Measurements from ENCODE around the gene FLRT1.

- TF ChIP-seq, protein P1, sequence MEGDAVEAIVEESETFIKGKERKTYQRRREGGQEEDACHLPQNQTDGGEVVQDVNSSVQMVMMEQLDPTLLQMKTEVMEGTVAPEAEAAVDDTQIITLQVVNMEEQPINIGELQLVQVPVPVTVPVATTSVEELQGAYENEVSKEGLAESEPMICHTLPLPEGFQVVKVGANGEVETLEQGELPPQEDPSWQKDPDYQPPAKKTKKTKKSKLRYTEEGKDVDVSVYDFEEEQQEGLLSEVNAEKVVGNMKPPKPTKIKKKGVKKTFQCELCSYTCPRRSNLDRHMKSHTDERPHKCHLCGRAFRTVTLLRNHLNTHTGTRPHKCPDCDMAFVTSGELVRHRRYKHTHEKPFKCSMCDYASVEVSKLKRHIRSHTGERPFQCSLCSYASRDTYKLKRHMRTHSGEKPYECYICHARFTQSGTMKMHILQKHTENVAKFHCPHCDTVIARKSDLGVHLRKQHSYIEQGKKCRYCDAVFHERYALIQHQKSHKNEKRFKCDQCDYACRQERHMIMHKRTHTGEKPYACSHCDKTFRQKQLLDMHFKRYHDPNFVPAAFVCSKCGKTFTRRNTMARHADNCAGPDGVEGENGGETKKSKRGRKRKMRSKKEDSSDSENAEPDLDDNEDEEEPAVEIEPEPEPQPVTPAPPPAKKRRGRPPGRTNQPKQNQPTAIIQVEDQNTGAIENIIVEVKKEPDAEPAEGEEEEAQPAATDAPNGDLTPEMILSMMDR (IDR thresholded peaks at IDR 0.05): no peak
- TF ChIP-seq EP300 (IDR thresholded peaks at IDR 0.05) (no peak), POLR2AphosphoS5 (IDR thresholded peaks at IDR 0.05) (no peak), POLR2A (IDR thresholded peaks at IDR 0.05) (no peak)
Measured at GRCh38 chr11:64018310-64018709, 17.4 kb upstream of the FLRT1 start.
